HAP-1 (cell line): ENCODE data around the gene ARID3A.
A peak's percentile ranks its signal among the peaks of the same experiment; 100 is the strongest.

Experiments
- DNase-seq, 2 experiments: peaks; one replicate each; pipeline ENCODE4 v3.0.0-alpha.2; 2016 to 2020; ENCODE audit warnings: low spot score in 2 of 2
- H3K27me3 ChIP-seq: fragments of 250-450 bp; sonication (Bioruptor Pico); 2 replicates; pipeline ENCODE4 v1.5.1; 2020; ENCODE audit warnings: low read depth, mild to moderate bottlenecking, moderate library complexity
- H3K36me3 ChIP-seq: fragments of 250-450 bp; sonication (Bioruptor Pico); replicated peaks from 2 replicates; pipeline ENCODE4 v1.5.1; 2020; ENCODE audit warnings: mild to moderate bottlenecking
- H3K4me1 ChIP-seq: fragments of 250-450 bp; sonication (Bioruptor Pico); 2 replicates; pipeline ENCODE4 v1.5.1; 2020; ENCODE audit warnings: mild to moderate bottlenecking
- H3K4me3 ChIP-seq: fragments of 250-450 bp; sonication (Bioruptor Pico); 2 replicates; pipeline ENCODE4 v1.5.1; 2020; ENCODE audit warnings: mild to moderate bottlenecking, moderate library complexity
- H3K9me3 ChIP-seq: fragments of 250-450 bp; sonication (Bioruptor Pico); 2 replicates; pipeline ENCODE4 v1.5.1; 2020; ENCODE audit warnings: mild to moderate bottlenecking, moderate library complexity
- in situ Hi-C: fragments of 300-500 bp; cut with MboI; formaldehyde crosslinking; loops from 3 replicates; pipeline ENCODE4 v1.14.3; 2020; ENCODE audit warnings: low sequenced_read_pairs, inconsistent platforms, mixed read lengths

Gene ARID3A

DNA sequence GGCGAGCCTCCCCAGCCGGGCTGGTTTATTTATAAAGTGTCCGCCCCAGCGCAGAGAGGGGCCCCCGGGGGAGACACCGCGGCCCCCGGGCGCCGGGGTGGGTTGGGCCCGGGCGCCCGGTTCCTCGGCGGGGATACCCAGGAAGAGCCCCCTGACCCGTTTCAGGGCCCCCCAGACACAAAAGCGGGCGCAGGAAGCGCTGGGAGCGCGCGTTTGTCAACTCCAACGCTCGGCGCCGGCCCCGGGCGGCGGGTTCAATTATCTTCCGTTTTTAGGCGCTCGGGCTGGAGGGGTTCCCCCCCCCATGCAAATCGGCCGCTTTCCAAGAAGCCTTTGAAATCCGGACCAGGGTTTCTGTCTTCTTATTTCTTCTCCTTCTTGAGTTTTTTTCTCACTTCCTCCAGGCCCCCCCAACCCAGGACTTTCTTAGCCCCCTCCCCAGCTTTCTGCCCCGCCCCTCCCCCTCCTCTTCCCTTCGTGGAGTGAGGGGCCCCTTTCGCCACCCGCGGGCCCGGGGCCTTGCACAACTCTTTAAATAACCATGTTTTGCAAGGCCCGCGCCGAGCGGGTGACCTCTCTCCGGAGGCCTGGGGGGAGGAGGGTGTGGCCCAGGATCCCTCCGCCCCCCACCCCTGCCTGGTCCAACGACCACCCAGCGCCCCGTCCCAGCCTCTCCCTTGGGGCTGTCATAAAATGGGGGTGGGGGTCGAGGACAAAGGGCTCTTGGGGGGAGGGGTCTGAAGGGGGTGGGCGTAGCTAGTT is 935 bp downstream of the ARID3A start:
- in situ Hi-C loops = loop anchor here (10.0 kb wide), 1 partner anchor 318 kb away; the partner anchor contains the start of genes ATP5F1D and MIDN
- H3K4me3 ChIP-seq = peak overlapping the region; percentile 76
- peaks cover 10% of the 10 kb centered on the region for H3K4me1 ChIP-seq
- no peaks in the 10 kb centered on the region for H3K27me3 ChIP-seq
- DNase-seq = peak in 1 of 2 experiments; percentile 67
- no peaks in the 10 kb centered on the region for H3K9me3 ChIP-seq
- peaks cover 19% of the 10 kb centered on the region for H3K36me3 ChIP-seq

- Histone ChIP-seq H3K36me3 (peaks cover 23% of the 10 kb centered on the region), H3K27me3 (no peaks in the 10 kb centered on the region), H3K9me3 (no peaks in the 10 kb centered on the region), H3K4me1 (peaks cover 8% of the 10 kb centered on the region; the same call in 1 of the 2 replicates), H3K4me3 (peak overlapping the region; percentile 76)
- peak in 1 of 2 experiments; percentile 67 for DNase-seq
- in situ Hi-C loops = loop anchor here (10.0 kb wide), 1 partner anchor 317 kb away; the partner anchor contains the start of genes ATP5F1D and MIDN
These were observed 1.5 kb downstream of the ARID3A start for GRCh38 chr19:927351-927779.

- no peaks in the 10 kb centered on the region for H3K27me3 ChIP-seq
- H3K4me1 ChIP-seq = peaks cover 8% of the 10 kb centered on the region; the same call in 1 of the 2 replicates
- DNase-seq = peak in 1 of 2 experiments; percentile 39
- peaks cover 23% of the 10 kb centered on the region for H3K36me3 ChIP-seq
- peak overlapping the region; percentile 76; the same call in 1 of the 2 replicates for H3K4me3 ChIP-seq
- H3K9me3 ChIP-seq = no peaks in the 10 kb centered on the region
- in situ Hi-C loops = loop anchor here (10.0 kb wide), 1 partner anchor 317 kb away; the partner anchor contains the start of genes ATP5F1D and MIDN
These were observed 2.1 kb downstream of the ARID3A start for GRCh38 chr19:927780-928401.

GRCh38 chr19:928471-929202 is 2.8 kb downstream of the ARID3A start:
- Histone ChIP-seq H3K9me3 (no peaks in the 10 kb centered on the region), H3K27me3 (no peaks in the 10 kb centered on the region), H3K4me1 (peaks cover 8% of the 10 kb centered on the region; the same call in 1 of the 2 replicates), H3K4me3 (no peak overlapping the region), H3K36me3 (peaks cover 23% of the 10 kb centered on the region)
- DNase-seq = peak in 1 of 2 experiments; percentile 40
- in situ Hi-C loops = loop anchor here (10.0 kb wide), 1 partner anchor 316 kb away; the partner anchor contains the start of genes ATP5F1D and MIDN

- peaks cover 7% of the 10 kb centered on the region; the same call in 1 of the 2 replicates for H3K4me1 ChIP-seq
- in situ Hi-C loops = loop anchor here (10.0 kb wide), 1 partner anchor 315 kb away; the partner anchor contains the start of genes ATP5F1D and MIDN
- H3K4me3 ChIP-seq = no peak overlapping the region
- H3K27me3 ChIP-seq = no peaks in the 10 kb centered on the region
- DNase-seq = no peak
- no peaks in the 10 kb centered on the region for H3K9me3 ChIP-seq
- H3K36me3 ChIP-seq = peaks cover 24% of the 10 kb centered on the region
These were observed 3.5 kb downstream of the ARID3A start for GRCh38 chr19:929203-929890.

GRCh38 chr19:929891-930258 is 4.0 kb downstream of the ARID3A start:
- no peak for DNase-seq
- no peak overlapping the region for H3K4me3 ChIP-seq
- peaks cover 2% of the 10 kb centered on the region; the same call in 1 of the 2 replicates for H3K4me1 ChIP-seq
- H3K27me3 ChIP-seq = no peaks in the 10 kb centered on the region
- no peaks in the 10 kb centered on the region for H3K9me3 ChIP-seq
- H3K36me3 ChIP-seq = peaks cover 28% of the 10 kb centered on the region
- in situ Hi-C loops = loop anchor here (10.0 kb wide), 1 partner anchor 315 kb away; the partner anchor contains the start of genes ATP5F1D and MIDN

DNA sequence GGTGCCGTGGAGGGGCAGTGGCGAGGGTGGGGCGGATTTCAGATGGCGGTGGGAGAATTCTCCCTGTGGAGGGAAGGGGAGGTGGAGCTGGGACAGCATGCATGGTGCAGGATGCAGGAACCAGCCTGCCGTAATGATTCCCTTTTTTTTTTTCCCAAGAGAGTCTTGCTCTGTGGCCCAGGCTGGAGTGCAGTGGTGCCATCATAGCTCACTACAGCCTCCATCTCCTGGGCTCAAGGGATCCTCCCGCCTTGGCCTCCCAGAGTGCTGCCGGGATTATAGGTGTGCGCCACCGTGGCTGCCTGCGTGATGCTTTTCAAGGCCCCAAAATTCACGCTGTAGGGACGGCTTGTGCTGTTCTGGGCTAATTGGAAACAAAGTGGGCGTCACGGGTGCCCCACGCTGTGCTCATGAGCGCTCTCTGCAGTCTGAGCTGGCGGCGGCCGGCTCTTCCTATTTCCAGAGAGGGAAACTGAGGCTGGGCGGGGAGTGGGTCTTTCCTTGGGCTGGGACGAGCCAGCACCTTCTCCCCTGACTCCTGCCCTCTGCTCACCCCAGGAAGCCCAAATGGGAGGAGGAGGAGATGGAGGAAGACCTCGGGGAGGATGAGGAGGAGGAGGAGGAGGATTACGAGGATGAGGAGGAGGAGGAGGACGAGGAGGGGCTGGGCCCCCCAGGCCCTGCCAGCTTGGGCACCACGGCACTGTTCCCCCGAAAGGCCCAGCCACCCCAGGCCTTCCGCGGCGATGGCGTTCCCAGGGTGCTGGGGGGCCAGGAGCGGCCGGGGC is 6.2 kb downstream of the ARID3A start:
- no peak for DNase-seq
- H3K4me1 ChIP-seq = no peaks in the 10 kb centered on the region
- no peak overlapping the region for H3K4me3 ChIP-seq
- H3K36me3 ChIP-seq = peaks cover 43% of the 10 kb centered on the region
- in situ Hi-C loops = no loop called here
- H3K27me3 ChIP-seq = no peaks in the 10 kb centered on the region
- no peaks in the 10 kb centered on the region for H3K9me3 ChIP-seq

DNA sequence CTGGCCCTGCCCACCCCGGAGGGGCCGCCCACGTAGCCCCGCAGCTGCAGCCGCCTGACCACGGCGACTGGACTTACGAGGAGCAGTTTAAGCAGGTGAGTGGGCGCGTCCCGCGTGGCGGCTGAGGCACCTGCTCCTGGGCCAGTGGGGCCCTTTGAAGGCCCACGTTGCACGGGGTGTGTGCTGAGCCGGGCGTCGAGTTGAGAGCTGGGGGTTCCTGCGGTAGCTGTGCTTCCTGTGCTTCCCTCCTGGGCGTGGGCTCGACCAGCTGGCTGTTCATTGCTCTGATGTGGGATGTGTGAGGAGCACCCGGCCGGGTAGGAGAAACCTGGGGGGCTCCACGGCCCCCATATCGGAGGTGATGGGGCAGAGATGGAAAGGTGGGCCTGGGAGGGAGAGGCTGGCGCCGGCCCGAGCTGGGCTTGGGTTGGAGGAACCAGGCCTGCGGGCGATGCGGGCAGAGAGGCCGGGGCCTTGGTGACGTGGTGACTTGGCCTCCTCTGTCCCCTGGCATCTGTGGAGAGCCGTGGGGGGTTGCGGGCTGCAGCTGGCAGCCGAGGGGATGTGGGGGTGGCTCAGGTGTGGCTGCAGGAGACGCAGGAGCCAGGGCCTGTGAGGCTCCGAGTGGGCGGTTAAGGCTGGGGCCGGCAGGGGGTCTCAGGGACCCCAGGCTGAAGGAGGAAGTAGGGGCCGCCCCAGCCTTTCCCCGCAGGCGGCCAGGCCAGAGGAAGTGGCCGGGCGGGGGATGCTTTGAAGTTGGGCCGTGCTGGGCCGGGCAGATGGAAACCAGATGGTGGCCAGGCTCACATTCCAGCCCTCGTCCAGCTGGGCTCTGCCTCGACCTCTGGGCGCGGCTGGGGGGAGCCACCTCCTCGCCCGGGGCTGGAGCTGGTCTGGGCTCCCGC is 7.1 kb downstream of the ARID3A start:
- Histone ChIP-seq H3K4me1 (no peaks in the 10 kb centered on the region), H3K4me3 (no peak overlapping the region), H3K27me3 (no peaks in the 10 kb centered on the region), H3K36me3 (peaks cover 43% of the 10 kb centered on the region), H3K9me3 (no peaks in the 10 kb centered on the region)
- no peak for DNase-seq
- in situ Hi-C loops = no loop called here

DNA sequence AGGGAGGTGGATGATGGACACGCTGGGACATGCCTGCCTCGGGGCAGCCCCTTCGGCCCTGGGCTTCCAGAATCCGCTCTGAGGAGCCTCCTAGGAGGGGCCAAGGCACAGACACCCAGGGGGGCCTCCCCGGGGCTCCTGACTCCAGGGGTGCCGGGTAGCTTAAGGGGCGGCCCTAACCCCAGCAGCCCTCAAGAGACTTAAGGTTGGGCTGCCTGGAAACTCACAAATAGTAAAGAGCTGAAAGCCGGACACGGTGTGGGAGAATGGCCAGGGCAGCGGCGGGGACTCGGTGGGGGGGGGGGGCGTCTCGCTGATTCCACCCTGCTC is 7.7 kb downstream of the ARID3A start:
- DNase-seq = no peak
- Histone ChIP-seq H3K27me3 (no peaks in the 10 kb centered on the region), H3K9me3 (no peaks in the 10 kb centered on the region), H3K36me3 (peaks cover 46% of the 10 kb centered on the region), H3K4me1 (no peaks in the 10 kb centered on the region), H3K4me3 (no peak overlapping the region)
- in situ Hi-C loops = no loop called here

DNA sequence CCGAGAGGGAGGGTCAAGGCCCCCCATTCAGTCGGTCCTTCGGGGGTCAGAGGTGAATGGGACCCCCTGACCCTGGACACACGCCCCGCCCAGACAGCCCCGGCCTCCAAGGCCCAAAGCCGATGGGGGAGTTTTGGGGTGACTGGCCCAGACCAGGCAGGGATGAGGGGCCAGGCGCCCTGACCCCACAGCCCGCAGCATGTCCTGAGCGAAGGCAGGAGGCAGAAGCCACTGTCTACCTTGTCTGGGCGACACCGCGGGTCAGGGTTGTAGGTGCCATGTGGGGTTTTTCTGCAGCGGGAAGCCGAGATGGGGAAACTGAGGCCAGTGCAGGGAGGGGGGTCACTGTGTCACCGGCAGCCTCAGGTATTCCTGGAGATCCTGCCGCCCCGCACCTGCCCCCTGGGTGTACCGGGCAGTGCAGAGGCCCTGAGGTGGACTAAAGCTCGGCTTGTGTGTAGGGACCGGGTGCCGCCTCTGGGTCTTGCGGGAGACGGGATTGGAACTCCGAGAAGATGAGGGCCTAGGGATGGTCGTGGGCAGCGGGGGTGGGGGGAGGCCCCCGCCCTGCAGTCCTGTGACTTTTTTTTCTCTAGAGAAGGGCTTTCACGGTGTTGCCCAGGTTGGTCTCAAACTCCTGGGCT is 8.5 kb downstream of the ARID3A start:
- DNase-seq = no peak
- Histone ChIP-seq H3K4me1 (no peaks in the 10 kb centered on the region), H3K4me3 (no peak overlapping the region), H3K36me3 (peaks cover 43% of the 10 kb centered on the region), H3K9me3 (no peaks in the 10 kb centered on the region), H3K27me3 (no peaks in the 10 kb centered on the region)
- in situ Hi-C loops = no loop called here

- H3K9me3 ChIP-seq = no peaks in the 10 kb centered on the region
- no peak overlapping the region for H3K4me3 ChIP-seq
- no peak for DNase-seq
- no peaks in the 10 kb centered on the region for H3K27me3 ChIP-seq
- peaks cover 40% of the 10 kb centered on the region for H3K36me3 ChIP-seq
- no peaks in the 10 kb centered on the region for H3K4me1 ChIP-seq
- in situ Hi-C loops = no loop called here
These were observed 9.1 kb downstream of the ARID3A start for GRCh38 chr19:934865-935479.
